Right atrium auricular region (tissue), 2 donors: ENCODE measurements around the gene LRRC47. TPM values are rescaled to one million over a fixed set of nuclear protein-coding genes. Genes with fewer than 3 reads are reported as not detected.

Source experiments
- DNase-seq: peaks from one replicate; pipeline ENCODE4 v3.0.0-alpha.2; 2019; ENCODE audit warnings: low spot score
- H3K27ac ChIP-seq, 2 donors: fragments of 200-600 bp; sonication (generic); 1 replicate in 1 of 2; 2 replicates in 1 of 2; pipeline ENCODE4 v1.5.1; 2016 to 2019
- H3K27me3 ChIP-seq, 2 donors: fragments of 200-600 bp; sonication (generic); one replicate each; pipeline versions ENCODE4 v1.5.1 to v1.6.0; 2017 to 2019
- H3K36me3 ChIP-seq: fragments of 200-600 bp; sonication (generic); one replicate; pipeline ENCODE4 v1.5.1; 2016
- H3K4me1 ChIP-seq, 2 donors: fragments of 200-600 bp; sonication (generic); one replicate each; pipeline versions ENCODE4 v1.5.1 to v1.6.0; 2017 to 2019
- H3K4me3 ChIP-seq, 2 donors: fragments of 200-600 bp; sonication (generic); 1 replicate in 1 of 2; 2 replicates in 1 of 2; pipeline ENCODE4 v1.5.1; 2017 to 2019; ENCODE audit warnings: mild to moderate bottlenecking in 1 of 2, moderate library complexity in 1 of 2
- H3K9me3 ChIP-seq, 2 donors: fragments of 200-600 bp; sonication (generic); one replicate each; pipeline ENCODE4 v1.5.1; 2019
- CTCF ChIP-seq, 2 donors: fragments of 200-600 bp; sonication (generic); IDR thresholded peaks; one replicate each; pipeline ENCODE4 v1.5.1; 2019; ENCODE audit warnings: antibody characterized with exemption in 2 of 2
- total RNA-seq, 2 donors: library from RNA; depleted of rRNA; stranded (reverse); fragments of >200 nt; gene quantifications; one replicate each; pipeline ENCODE4 v1.1.0, GENCODE V29; 2016

LRRC47 gene
- total RNA-seq, 2 donors from 2014 or later, result 31.7 to 33.6 TPM

- H3K4me3 ChIP-seq, result no peak overlapping the region
- no peak for TF ChIP-seq CTCF (IDR thresholded peaks at IDR 0.05)
- H3K27me3 ChIP-seq, result no peaks in the 10 kb centered on the region
- no peak overlapping the region for H3K27ac ChIP-seq
- peaks cover 84% of the 10 kb centered on the region for H3K36me3 ChIP-seq
- no peaks in the 10 kb centered on the region for H3K4me1 ChIP-seq
- no peak for DNase-seq
- H3K9me3 ChIP-seq, result no peaks in the 10 kb centered on the region
Measured at GRCh38 chr1:3825356-3825755, 29.1 kb upstream of the LRRC47 start.

DNA sequence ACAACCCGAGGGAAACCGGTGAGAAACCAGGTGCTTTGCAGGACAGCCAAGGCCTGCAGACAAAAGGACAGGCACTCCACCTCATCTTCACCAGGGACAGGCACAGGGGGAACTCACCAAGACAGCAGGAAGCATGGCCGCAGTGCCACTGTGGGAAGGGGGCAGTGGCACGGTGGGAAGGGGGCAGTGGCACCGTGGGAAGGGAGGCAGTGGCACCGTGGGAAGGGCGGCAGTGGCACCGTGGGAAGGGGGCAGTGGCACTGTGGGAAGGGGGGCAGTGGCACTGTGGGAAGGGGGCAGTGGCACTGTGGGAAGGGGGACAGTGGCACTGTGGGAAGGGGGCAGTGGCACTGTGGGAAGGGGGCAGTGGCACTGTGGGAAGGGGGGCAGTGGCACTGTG is 28.4 kb upstream of the LRRC47 start:
- Histone ChIP-seq H3K4me1 (no peaks in the 10 kb centered on the region), H3K9me3 (no peaks in the 10 kb centered on the region), H3K27me3 (no peaks in the 10 kb centered on the region), H3K36me3 (peaks cover 84% of the 10 kb centered on the region), H3K4me3 (no peak overlapping the region), H3K27ac (no peak overlapping the region)
- TF ChIP-seq CTCF (IDR thresholded peaks at IDR 0.05), result no peak
- DNase-seq, result no peak

DNA sequence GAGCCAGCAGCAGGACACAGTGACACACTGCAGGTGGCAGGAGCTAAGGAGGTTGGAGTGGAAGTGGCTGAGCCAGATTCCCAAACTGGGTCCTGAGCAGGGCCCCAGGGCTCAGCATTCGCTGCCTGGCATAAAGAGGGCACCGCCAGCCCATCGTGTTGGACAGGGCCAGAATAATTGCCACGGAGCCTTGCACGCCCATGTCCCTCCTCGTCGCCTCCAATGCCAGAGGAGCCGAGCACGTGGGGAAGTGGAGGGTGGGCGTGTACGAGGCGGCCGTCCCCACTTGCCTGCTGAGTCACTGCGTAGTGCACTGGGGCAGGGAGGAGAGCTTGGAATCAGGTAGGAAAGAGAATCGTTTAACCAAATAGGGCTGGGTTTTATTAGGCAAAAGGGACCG is 26.1 kb upstream of the LRRC47 start:
- Histone ChIP-seq H3K4me1 (no peaks in the 10 kb centered on the region), H3K27ac (no peak overlapping the region), H3K9me3 (no peaks in the 10 kb centered on the region), H3K4me3 (no peak overlapping the region), H3K27me3 (no peaks in the 10 kb centered on the region), H3K36me3 (peaks cover 62% of the 10 kb centered on the region)
- TF ChIP-seq CTCF (IDR thresholded peaks at IDR 0.05), result no peak
- DNase-seq, result no peak

DNA sequence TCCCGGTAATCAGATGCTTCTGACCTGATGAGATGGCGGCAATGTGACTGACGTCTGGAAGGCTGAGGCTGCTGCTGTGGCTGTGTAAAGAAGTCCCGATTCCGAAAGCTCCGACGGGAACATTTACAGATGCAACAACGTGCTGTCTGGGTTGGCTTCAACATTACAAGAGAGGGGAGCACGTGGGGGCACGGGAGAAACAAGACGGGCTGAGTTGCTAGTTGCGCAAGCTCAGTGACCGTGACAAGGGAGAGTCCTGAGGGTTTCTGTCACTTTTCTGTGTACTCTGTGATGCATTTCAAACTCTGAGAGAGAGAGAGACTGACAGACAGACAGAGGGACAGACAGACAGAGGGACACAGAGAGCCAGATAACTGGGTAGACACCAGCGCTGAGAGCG is 25.6 kb upstream of the LRRC47 start:
- no peaks in the 10 kb centered on the region for H3K27me3 ChIP-seq
- no peaks in the 10 kb centered on the region for H3K4me1 ChIP-seq
- no peak overlapping the region for H3K27ac ChIP-seq
- H3K4me3 ChIP-seq, result no peak overlapping the region
- DNase-seq, result no peak
- H3K36me3 ChIP-seq, result peaks cover 57% of the 10 kb centered on the region
- no peak for TF ChIP-seq CTCF (IDR thresholded peaks at IDR 0.05)
- H3K9me3 ChIP-seq, result no peaks in the 10 kb centered on the region

DNA sequence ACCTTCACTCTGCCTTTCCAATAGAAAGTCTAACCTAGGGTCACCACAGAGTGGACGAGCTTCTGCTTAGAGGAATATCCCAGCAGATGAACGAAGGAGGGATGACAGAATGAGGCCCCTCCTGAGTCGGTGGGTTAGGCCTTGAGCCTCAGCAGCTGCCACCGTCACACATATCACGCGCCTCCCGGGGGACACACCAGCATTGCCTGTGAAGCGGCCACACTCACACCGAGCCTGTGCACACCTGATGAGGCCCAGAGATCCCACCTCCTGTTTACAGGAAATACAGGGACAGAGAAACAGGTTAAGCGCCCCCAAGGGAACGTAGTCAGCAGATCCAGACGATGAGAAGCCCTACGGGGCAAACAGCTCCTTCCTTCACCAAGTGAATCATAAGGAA is 25.1 kb upstream of the LRRC47 start:
- TF ChIP-seq CTCF (IDR thresholded peaks at IDR 0.05), result no peak
- DNase-seq, result no peak
- H3K4me3 ChIP-seq, result no peak overlapping the region
- H3K4me1 ChIP-seq, result no peaks in the 10 kb centered on the region
- H3K27ac ChIP-seq, result no peak overlapping the region
- peaks cover 54% of the 10 kb centered on the region for H3K36me3 ChIP-seq
- no peaks in the 10 kb centered on the region for H3K9me3 ChIP-seq
- no peaks in the 10 kb centered on the region for H3K27me3 ChIP-seq

DNA sequence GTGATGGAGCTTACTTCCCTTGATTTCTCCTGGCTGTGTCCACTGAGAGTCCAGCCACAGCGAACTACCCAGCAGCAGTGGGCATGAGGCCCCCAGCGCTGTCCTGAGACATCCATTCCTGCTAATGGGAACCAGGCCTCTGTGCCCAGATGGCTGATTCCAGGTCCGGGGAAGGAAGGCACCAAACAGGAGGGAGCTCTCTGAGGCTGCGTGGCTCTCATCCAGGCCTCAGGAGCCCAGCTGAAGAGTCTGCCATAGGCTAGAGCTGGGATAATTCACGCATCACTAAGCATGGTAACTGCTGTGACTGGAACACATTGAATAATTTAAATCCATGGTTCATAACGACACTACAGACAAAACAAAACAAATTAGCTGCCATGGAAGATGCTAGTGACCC is 24.7 kb upstream of the LRRC47 start:
- DNase-seq, result no peak
- Histone ChIP-seq H3K27me3 (no peaks in the 10 kb centered on the region), H3K27ac (no peak overlapping the region), H3K4me3 (no peak overlapping the region), H3K9me3 (no peaks in the 10 kb centered on the region), H3K36me3 (peaks cover 51% of the 10 kb centered on the region), H3K4me1 (no peaks in the 10 kb centered on the region)
- no peak for TF ChIP-seq CTCF (IDR thresholded peaks at IDR 0.05)
